Renal cortex interstitium (tissue), 11 donors: ENCODE data around the gene PDCD1LG2. TPM values are rescaled to one million over a fixed set of nuclear protein-coding genes. Genes with fewer than 3 reads are reported as not detected.
A peak's percentile ranks its signal among the peaks of the same experiment; 100 is the strongest.
"Not testable (repeated sequence)": the region's sequence is repeated elsewhere in the genome, so short reads cannot be mapped to it uniquely, and the experiment has no call there.

Experiments used
- DNase-seq, 11 donors: peaks; one replicate each; pipeline ENCODE4 v3.0.0-alpha.2; 2013; ENCODE audit warnings: low read depth in 9 of 11, low spot score in 4 of 11; ENCODE audit errors: extremely low read depth in 1 of 11
- polyA plus RNA-seq, 3 donors: library from polyadenylated mRNA; unstranded; fragments of 120-200 nt; gene quantifications; one replicate each; pipeline ENCODE4 v1.2.1, GENCODE V29; 2013; ENCODE audit not compliant: insufficient read length in 3 of 3

PDCD1LG2 gene
- polyA plus RNA-seq, 3 donors = 0.10 to 0.12 TPM; not detected in 1

GRCh38 chr9:5580650-5581049, 70.3 kb downstream of the PDCD1LG2 start:
- DNase-seq = no peak

- DNase-seq = not testable (repeated sequence)
These were observed 71.4 kb downstream of the PDCD1LG2 start for GRCh38 chr9:5581706-5582105.

- no peak for DNase-seq
These were observed 72.5 kb downstream of the PDCD1LG2 start for GRCh38 chr9:5582835-5583195.

GRCh38 chr9:5586391-5586802, 76.1 kb downstream of the PDCD1LG2 start:
- DNase-seq = no peak

- no peak for DNase-seq
These were observed 76.7 kb downstream of the PDCD1LG2 start for GRCh38 chr9:5587024-5587423.

- no peak for DNase-seq
These were observed 81.9 kb downstream of the PDCD1LG2 start for GRCh38 chr9:5592231-5592630.

- no peak for DNase-seq
These were observed 82.6 kb downstream of the PDCD1LG2 start for GRCh38 chr9:5592904-5593303.

GRCh38 chr9:5593904-5594303, 83.6 kb downstream of the PDCD1LG2 start:
- no peak for DNase-seq

GRCh38 chr9:5596173-5596572, 85.8 kb downstream of the PDCD1LG2 start:
- DNase-seq = peak in 6 of 11 donors; percentile 21 to 53 (median 24)

GRCh38 chr9:5608298-5609225, 98.2 kb downstream of the PDCD1LG2 start:
- no peak for DNase-seq

- DNase-seq = no peak
These were observed 98.9 kb downstream of the PDCD1LG2 start for GRCh38 chr9:5609226-5609596.

- DNase-seq = no peak
These were observed 100.2 kb downstream of the PDCD1LG2 start for GRCh38 chr9:5610491-5610890.

- DNase-seq = no peak
These were observed 101.2 kb downstream of the PDCD1LG2 start for GRCh38 chr9:5611321-5612184.

- DNase-seq = no peak
These were observed 101.8 kb downstream of the PDCD1LG2 start for GRCh38 chr9:5612185-5612530.

GRCh38 chr9:5614192-5614591, 103.9 kb downstream of the PDCD1LG2 start:
- no peak for DNase-seq

GRCh38 chr9:5614985-5615384, 104.7 kb downstream of the PDCD1LG2 start:
- DNase-seq = no peak

GRCh38 chr9:5617749-5618148, 107.4 kb downstream of the PDCD1LG2 start:
- no peak for DNase-seq

- no peak for DNase-seq
These were observed 110.2 kb downstream of the PDCD1LG2 start for GRCh38 chr9:5620494-5620893.
